Placental epithelial cell (primary cell): ENCODE results near the gene LAG3. TPM values are rescaled to one million over a fixed set of nuclear protein-coding genes. Genes with fewer than 3 reads are reported as not detected.

Experiments
- total RNA-seq: library from RNA; depleted of rRNA; stranded (reverse); fragments of >200 nt; gene quantifications from 2 replicates; pipeline ENCODE4 v1.2.3, GENCODE V29; 2012

The LAG3 gene
- total RNA-seq, result 0.11 and 0.39 TPM in 2 replicates

DNA sequence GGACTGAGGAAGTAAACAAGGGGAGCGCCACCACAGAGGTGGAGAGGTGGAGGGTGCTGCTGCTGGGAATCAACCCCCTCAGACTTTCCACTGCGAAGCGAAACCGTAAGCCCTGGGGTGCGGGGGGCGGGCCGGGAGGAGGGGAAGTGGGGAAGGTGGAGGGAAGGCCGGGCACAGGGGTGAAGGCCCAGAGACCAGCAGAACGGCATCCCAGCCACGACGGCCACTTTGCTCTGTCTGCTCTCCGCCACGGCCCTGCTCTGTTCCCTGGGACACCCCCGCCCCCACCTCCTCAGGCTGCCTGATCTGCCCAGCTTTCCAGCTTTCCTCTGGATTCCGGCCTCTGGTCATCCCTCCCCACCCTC is at the start of gene LAG3:
Gene LAG3, plus strand, starts transcription at position 190 of the 365 bp plus-strand sequence. CDS start 333 bp downstream, outside the sequence.

DNA sequence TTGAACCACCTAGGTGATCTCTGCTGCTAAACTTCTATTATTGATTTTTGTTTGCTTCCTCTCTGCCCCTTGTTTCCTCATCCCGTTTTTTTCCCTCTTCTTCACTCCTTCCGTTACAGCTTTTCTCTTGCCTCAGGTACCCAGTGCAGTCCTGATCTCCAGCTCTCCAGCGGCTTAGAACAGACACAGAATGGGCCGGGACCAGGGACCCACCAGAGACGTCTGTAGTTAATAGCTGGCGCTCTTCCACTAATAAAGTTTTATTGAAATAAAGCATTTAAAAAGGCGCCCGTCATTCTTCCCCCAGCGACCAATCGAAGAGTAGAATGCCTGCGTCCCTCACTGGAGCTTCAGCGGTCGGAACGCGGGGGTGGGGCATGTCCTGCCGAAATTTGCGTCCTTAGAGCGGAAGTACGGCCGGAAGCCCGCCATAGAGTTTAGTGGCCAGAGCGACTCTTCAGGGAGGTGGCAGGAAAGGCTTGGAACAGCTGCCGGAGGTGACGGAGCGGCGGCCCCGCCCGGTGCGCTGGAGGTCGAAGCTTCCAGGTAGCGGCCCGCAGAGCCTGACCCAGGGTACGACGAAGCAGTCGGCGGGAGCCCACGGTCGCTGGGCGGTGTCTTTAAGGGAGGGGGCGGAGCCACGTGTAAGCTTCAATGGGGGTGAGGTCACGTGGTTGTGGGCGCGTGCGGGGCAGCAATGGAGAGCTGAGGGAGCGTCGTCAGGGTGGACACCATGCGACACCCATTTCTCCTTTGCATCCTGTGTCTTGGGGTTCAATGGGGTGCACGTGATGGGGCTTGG is 48.5 kb upstream of the LAG3 start, which contains the start of gene COPS7A:
Gene COPS7A, plus strand, starts transcription at position 440 of the 802 bp plus-strand sequence. CDS start 611 bp downstream, outside the sequence.

DNA sequence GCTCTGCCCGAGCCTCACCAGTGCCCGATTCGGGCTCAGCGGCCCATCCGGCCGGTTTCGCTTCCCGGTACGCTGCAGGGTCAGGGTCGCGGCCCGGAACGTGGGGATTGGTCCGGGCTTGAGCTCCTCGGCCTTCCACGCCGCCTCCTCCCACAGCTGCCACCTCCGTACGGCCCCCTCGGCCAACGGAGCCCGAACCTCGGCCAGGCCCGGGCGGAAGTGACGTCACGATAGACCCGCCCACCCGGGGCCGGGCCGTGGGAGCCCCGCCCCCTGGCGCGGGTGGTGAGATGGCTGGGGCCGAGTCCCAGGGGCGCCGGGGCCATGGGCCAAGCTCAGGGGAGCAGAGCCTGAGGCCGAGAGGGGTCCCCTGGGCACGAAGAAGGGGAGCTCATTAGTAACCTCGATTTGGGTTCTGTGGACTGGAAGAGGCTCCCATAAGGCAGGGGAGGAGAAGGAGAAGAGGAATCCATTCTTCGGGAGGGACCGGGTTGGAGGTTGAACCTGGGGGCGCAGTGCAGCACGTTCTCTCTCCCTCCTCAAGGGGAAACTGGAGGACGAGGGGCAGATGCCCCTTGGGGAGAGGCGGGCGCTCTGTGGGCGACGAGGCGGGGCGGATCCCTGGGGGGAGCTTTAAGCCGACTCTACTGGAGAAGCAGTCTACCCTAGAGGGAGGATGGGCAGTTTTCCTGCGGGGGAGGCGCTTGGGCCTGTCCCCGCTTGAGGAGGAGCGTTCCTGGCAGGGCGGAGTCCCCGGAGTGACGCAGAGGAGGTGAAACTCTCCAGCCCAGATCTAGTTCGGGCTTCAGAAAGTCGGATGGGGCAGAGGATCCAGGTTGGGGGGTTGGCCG is 19.2 kb upstream of the LAG3 start, which contains the start of gene MLF2:
Gene MLF2, minus strand, starts transcription at position 221 of the 851 bp plus-strand sequence. CDS start 807 bp downstream, outside the sequence.

DNA sequence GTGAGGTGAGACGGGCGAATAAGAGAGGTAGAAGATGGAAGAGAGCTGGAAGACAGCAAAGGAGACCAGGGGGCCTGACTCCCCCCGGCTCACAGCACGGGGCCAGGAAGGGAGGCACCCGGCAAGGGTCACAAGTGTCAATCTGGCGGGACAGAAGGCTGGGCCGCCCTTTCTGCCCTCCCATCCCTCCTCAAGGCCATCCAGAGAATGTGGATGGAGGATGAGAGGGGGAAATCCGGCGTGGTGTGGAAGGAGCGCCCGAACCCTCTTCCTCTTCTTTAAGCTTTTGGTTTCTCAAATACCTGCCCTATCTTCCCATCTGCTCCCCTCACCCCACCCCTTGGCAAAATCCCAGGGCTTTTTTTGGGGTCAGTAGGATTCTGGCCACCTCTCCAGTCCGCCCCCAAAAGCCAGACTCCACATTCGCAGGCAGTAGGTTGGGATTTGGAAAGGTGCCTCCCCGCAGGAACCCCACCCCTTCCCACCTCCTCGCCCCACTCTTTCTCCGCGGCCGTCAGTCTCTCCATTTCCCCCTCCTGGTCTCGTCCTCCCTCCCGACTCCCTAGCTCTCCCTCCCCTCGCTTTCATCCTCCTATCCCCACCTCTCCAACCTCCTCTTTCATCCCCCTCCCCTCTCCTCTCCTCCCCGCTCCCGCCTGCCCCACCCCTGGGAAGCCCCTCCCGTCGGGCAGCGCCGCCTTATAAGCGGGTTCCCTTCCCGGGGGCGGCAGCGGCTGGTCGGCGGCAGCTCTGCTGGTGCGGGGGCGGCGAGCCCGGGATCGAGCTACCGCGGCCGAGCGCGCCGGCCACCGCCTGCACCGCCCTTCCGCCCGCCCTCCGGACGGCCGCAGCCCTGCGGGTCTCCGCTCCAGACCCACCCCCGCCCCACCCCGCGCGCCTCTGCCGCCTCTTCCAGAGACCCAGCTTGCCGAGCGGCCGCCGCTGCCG is 6.4 kb upstream of the LAG3 start, which contains the start of gene PTMS:
Gene PTMS, plus strand, starts transcription at position 730 of the 948 bp plus-strand sequence. CDS start 343 bp downstream, outside the sequence.

DNA sequence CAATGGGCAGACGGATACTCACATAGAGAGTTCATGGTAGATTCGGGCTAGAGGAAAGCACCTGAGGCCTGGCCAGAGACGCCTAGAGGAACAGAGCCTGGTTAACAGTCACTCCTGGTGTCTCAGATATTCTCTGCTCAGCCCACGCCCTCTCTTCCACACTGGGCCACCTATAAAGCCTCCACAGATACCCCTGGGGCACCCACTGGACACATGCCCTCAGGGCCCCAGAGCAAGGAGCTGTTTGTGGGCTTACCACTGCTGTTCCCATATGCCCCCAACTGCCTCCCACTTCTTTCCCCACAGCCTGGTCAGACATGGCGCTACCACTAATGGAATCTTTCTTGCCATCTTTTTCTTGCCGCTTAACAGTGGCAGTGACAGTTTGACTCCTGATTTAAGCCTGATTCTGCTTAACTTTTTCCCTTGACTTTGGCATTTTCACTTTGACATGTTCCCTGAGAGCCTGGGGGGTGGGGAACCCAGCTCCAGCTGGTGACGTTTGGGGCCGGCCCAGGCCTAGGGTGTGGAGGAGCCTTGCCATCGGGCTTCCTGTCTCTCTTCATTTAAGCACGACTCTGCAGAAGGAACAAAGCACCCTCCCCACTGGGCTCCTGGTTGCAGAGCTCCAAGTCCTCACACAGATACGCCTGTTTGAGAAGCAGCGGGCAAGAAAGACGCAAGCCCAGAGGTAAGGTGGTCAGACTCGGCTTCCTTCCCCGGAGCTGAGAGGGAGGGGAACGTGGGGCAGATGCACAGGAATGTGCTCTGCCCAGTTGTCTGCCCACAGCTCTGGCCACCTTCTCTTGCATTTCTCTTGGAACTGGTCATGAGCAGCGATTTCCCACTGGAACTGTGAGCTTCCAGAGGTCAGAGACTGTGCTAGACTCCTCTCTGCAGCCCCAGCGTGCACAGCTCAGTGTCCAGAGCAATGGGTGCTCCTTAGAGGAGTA is 16.9 kb downstream of the LAG3 start, which contains the start of gene CD4:
Gene CD4, plus strand, starts transcription at position 557 of the 953 bp plus-strand sequence. CDS start 10,611 bp downstream, outside the sequence.

DNA sequence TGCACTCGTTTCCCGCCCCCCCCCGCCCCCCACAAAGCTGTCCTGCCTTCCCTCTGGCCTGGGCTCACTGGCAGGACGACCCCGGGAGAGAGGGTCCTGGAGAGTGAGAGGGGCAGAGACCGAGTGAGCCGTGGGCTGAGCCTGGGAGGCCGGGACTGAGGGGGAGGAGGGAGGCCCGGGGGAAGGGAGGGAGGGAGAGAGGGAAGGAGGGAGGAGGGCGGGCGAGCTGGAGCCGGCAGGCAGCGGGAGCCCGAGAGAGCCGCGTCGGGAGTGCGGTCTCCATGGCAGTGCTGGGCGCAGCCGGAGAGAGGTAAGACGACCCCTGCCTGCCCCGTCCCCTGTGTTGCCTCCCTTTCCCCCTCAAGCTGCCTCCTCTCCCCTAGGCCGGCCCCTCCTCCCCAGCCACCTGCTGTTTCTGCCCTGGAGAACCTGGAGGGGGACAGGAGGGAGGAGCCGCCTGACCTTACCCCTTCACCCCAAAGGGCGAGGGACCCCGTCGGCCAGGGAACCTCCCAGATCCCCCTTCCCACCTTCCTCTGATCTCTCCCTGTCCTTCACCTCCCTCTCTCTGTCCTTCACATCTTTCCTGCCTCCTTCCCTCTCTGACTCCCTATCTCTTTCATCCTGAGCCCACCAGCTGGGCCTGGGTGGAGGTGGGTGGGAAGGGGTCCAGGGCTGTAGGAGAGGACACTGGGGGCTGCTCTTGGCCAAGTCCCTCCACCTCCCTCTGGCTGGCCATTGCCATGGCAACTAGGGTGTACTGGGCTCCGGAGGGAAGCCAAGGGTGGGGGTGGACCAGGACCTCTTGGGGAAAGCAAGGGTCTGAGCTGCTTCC is 49.5 kb downstream of the LAG3 start, which contains the start of gene GPR162:
Gene GPR162, plus strand, starts transcription at position 231 of the 835 bp plus-strand sequence. CDS start 2,078 bp downstream, outside the sequence.

Other genes starting within 250 kb of the LAG3 start
- 6,495 and 11,041 TPM in 2 replicates for gene GAPDH, start 238.0 kb upstream of the LAG3 start, total RNA-seq
- gene IFFO1, start 216.5 kb upstream of the LAG3 start, total RNA-seq, result 7.1 and 8.9 TPM in 2 replicates
- gene NOP2, start 204.2 kb upstream of the LAG3 start, total RNA-seq, result 17.7 and 35.0 TPM in 2 replicates
- gene CHD4, start 165.1 kb upstream of the LAG3 start, total RNA-seq, result 221 and 313 TPM in 2 replicates
- gene LPAR5, start 136.6 kb upstream of the LAG3 start, total RNA-seq, result 5.1 and 10.7 TPM in 2 replicates
- gene ACRBP, start 125.1 kb upstream of the LAG3 start, total RNA-seq, result 1.6 TPM in 1 of 2 replicates, not detected in the other
- 47.9 and 81.7 TPM in 2 replicates for gene ING4, start 109.4 kb upstream of the LAG3 start, total RNA-seq
- 29.2 and 29.8 TPM in 2 replicates for gene ZNF384, start 83.1 kb upstream of the LAG3 start, total RNA-seq
- not detected in 2 replicates for gene PIANP, start 71.7 kb upstream of the LAG3 start, total RNA-seq
- 48.4 and 50.3 TPM in 2 replicates for gene COPS7A, start 48.5 kb upstream of the LAG3 start, total RNA-seq
- 117 and 212 TPM in 2 replicates for gene MLF2, start 19.4 kb upstream of the LAG3 start, total RNA-seq
- gene PTMS, start 6.2 kb upstream of the LAG3 start, total RNA-seq, result 70.4 and 99.3 TPM in 2 replicates
- 0.98 and 1.2 TPM in 2 replicates for gene CD4, start 17.0 kb downstream of the LAG3 start, total RNA-seq
- 0.11 and 3.1 TPM in 2 replicates for gene GPR162, start 49.3 kb downstream of the LAG3 start, total RNA-seq
- 47.1 and 86.8 TPM in 2 replicates for gene P3H3, start 55.9 kb downstream of the LAG3 start, total RNA-seq
- 0.65 and 3.1 TPM in 2 replicates for gene GNB3, start 68.4 kb downstream of the LAG3 start, total RNA-seq
- 7.9 and 13.8 TPM in 2 replicates for gene CDCA3, start 78.8 kb downstream of the LAG3 start, total RNA-seq
- gene USP5, start 79.6 kb downstream of the LAG3 start, total RNA-seq, result 69.5 and 126 TPM in 2 replicates
- 461 and 897 TPM in 2 replicates for gene TPI1, start 95.0 kb downstream of the LAG3 start, total RNA-seq
- gene SPSB2, start 100.8 kb downstream of the LAG3 start, total RNA-seq, result 8.8 and 12.6 TPM in 2 replicates
- 8.2 and 21.6 TPM in 2 replicates for gene LRRC23, start 132.3 kb downstream of the LAG3 start, total RNA-seq
- 0.76 and 1.6 TPM in 2 replicates for gene ENO2, start 142.1 kb downstream of the LAG3 start, total RNA-seq
- gene ATN1, start 155.4 kb downstream of the LAG3 start, total RNA-seq, result 12.7 and 23.2 TPM in 2 replicates
- gene RNU7-1, start 171.3 kb downstream of the LAG3 start, total RNA-seq, result not detected in 2 replicates
- gene C12orf57, start 171.5 kb downstream of the LAG3 start, total RNA-seq, result 72.8 and 133 TPM in 2 replicates
- gene PTPN6, start 178.8 kb downstream of the LAG3 start, total RNA-seq, result 21.2 and 25.1 TPM in 2 replicates
- gene PHB2, start 198.1 kb downstream of the LAG3 start, total RNA-seq, result 142 and 192 TPM in 2 replicates
- 24.7 and 26.0 TPM in 2 replicates for gene EMG1, start 198.4 kb downstream of the LAG3 start, total RNA-seq
- gene LPCAT3, start 246.0 kb downstream of the LAG3 start, total RNA-seq, result 18.8 and 33.6 TPM in 2 replicates